Measurements from ENCODE around the gene RBM23.
A peak's percentile ranks its signal among the peaks of the same experiment; 100 is the strongest.
"Not testable (repeated sequence)": the region's sequence is repeated elsewhere in the genome, so short reads cannot be mapped to it uniquely, and the experiment has no call there.

Gene RBM23

DNA sequence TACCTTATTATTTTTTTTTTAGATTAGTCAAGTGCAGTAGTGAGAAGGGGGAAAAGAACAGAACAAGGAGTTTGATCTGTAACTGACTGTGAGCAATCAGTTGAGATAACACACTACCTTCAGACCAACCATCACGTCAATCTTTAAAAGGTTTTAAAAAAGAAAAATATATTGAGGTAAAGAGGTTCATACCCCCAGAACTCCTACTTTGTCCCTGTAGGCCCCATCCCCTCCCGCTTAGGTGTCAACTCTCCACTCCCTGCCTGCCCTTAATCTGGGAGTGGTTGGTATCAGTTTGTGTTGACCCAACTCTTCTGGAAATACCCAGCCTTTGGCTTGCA is 66.4 kb downstream of the RBM23 start:
- peaks cover 14 to 15% of the 10 kb centered on the region in 2 donors for H3K4me1 ChIP-seq (ENCODE audit: control insufficient read depth in 2 of 2, insufficient read depth in 1 of 2, low read depth in 1 of 2, low read length in 2 of 2)
- H2BK5ac ChIP-seq (ENCODE audit: low read length), result no peak overlapping the region

DNA sequence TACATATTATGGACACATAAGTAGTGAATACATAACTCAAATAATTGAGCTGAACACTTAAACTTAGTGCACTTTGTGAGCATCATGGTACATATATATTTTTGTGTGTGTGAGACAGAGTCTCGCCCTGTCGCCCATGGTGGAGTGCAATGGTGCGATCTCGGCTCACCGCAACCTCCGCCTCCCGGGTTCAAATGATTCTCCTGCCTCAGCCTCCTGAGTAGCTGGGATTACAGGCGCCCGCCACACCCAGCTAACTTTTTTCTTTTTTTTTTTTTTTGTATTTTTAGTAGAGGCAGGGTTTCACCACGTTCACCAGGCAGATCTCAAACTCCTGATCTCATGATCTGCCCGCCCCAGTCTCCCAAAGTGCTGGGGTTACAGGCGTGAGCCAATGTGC is 66.8 kb downstream of the RBM23 start:
- H3K79me1 ChIP-seq (ENCODE audit: low read depth, low read length); H3K27ac ChIP-seq (replicated peaks; ENCODE audit: low read length); H3K23ac ChIP-seq (ENCODE audit: low read depth, low read length, poor library complexity); H3K4me2 ChIP-seq (ENCODE audit: insufficient read depth, low read length, poor library complexity, severe bottlenecking); H3K9ac ChIP-seq (ENCODE audit: low read depth, low read length, poor library complexity); H3K36me3 ChIP-seq (replicated peaks in 1 of 2; ENCODE audit: control insufficient read depth in 2 of 2, insufficient read depth in 2 of 2, low read length in 2 of 2); H3K14ac ChIP-seq (ENCODE audit: low read length); DNase-seq (ENCODE audit: low spot score); H2BK12ac ChIP-seq (ENCODE audit: low read length); H2BK5ac ChIP-seq (ENCODE audit: low read length); H3K18ac ChIP-seq (ENCODE audit: low read length); H2BK120ac ChIP-seq (ENCODE audit: low read depth, low read length); H2AFZ ChIP-seq (ENCODE audit: low read length); H2AK5ac ChIP-seq (ENCODE audit: low read depth, low read length); H4K8ac ChIP-seq (ENCODE audit: low read depth, low read length); H4K91ac ChIP-seq (ENCODE audit: low read depth, low read length, poor library complexity); H3K27me3 ChIP-seq (ENCODE audit: control insufficient read depth in 3 of 3, insufficient read depth in 3 of 3, low read depth in 1 of 3, low read length in 3 of 3); H3K4me3 ChIP-seq (ENCODE audit: low read length in 2 of 2); H3K9me3 ChIP-seq (replicated peaks in 1 of 2; ENCODE audit: control insufficient read depth in 2 of 2, insufficient read depth in 1 of 2, low read depth in 1 of 2, low read length in 2 of 2); H3K4ac ChIP-seq (ENCODE audit: low read length); H2BK15ac ChIP-seq (ENCODE audit: low read length): not testable (repeated sequence)
- peaks cover 15 to 16% of the 10 kb centered on the region in 2 donors for H3K4me1 ChIP-seq (ENCODE audit: control insufficient read depth in 2 of 2, insufficient read depth in 1 of 2, low read depth in 1 of 2, low read length in 2 of 2)
- WGBS, 2 donors (ENCODE audit: extremely low coverage in 2 of 2, insufficient read length in 2 of 2, insufficient replicate concordance in 1 of 2), result no CpG with 5 or more reads among the region's 12 CpGs

More for the DNA sequence above, 66.4 kb downstream of the RBM23 start:
- no peak overlapping the region for H4K91ac ChIP-seq (ENCODE audit: low read depth, low read length, poor library complexity)
- peaks cover 0 to 2% of the 10 kb centered on the region in 2 donors for H3K36me3 ChIP-seq (replicated peaks in 1 of 2; ENCODE audit: control insufficient read depth in 2 of 2, insufficient read depth in 2 of 2, low read length in 2 of 2)
- no peak for DNase-seq (ENCODE audit: low spot score)
- peaks cover 0 to 4% of the 10 kb centered on the region in 2 donors for H3K9me3 ChIP-seq (replicated peaks in 1 of 2; ENCODE audit: control insufficient read depth in 2 of 2, insufficient read depth in 1 of 2, low read depth in 1 of 2, low read length in 2 of 2)
- H3K27ac ChIP-seq (replicated peaks; ENCODE audit: low read length), result no peak overlapping the region
- no CpG with 5 or more reads among the region's 2 CpGs for WGBS, 2 donors (ENCODE audit: extremely low coverage in 2 of 2, insufficient read length in 2 of 2, insufficient replicate concordance in 1 of 2)
- H2BK120ac ChIP-seq (ENCODE audit: low read depth, low read length), result no peak overlapping the region
- H3K14ac ChIP-seq (ENCODE audit: low read length), result no peak overlapping the region
- H3K4ac ChIP-seq (ENCODE audit: low read length), result no peak overlapping the region
- H2BK12ac ChIP-seq (ENCODE audit: low read length), result no peak overlapping the region
- H2BK15ac ChIP-seq (ENCODE audit: low read length), result no peak overlapping the region
- H4K8ac ChIP-seq (ENCODE audit: low read depth, low read length), result no peak overlapping the region
- no peak overlapping the region for H3K9ac ChIP-seq (ENCODE audit: low read depth, low read length, poor library complexity)
- H3K4me3 ChIP-seq (ENCODE audit: low read length in 2 of 2), result no peak overlapping the region
- H3K18ac ChIP-seq (ENCODE audit: low read length), result no peak overlapping the region
- H3K27me3 ChIP-seq (ENCODE audit: control insufficient read depth in 3 of 3, insufficient read depth in 3 of 3, low read depth in 1 of 3, low read length in 3 of 3), result no peaks in the 10 kb centered on the region
- H3K79me1 ChIP-seq (ENCODE audit: low read depth, low read length), result no peaks in the 10 kb centered on the region
- H2AFZ ChIP-seq (ENCODE audit: low read length), result peak overlapping the region; percentile 96
- H2AK5ac ChIP-seq (ENCODE audit: low read depth, low read length), result no peak overlapping the region
- no peak overlapping the region for H3K4me2 ChIP-seq (ENCODE audit: insufficient read depth, low read length, poor library complexity, severe bottlenecking)
- no peak overlapping the region for H3K23ac ChIP-seq (ENCODE audit: low read depth, low read length, poor library complexity)

DNA sequence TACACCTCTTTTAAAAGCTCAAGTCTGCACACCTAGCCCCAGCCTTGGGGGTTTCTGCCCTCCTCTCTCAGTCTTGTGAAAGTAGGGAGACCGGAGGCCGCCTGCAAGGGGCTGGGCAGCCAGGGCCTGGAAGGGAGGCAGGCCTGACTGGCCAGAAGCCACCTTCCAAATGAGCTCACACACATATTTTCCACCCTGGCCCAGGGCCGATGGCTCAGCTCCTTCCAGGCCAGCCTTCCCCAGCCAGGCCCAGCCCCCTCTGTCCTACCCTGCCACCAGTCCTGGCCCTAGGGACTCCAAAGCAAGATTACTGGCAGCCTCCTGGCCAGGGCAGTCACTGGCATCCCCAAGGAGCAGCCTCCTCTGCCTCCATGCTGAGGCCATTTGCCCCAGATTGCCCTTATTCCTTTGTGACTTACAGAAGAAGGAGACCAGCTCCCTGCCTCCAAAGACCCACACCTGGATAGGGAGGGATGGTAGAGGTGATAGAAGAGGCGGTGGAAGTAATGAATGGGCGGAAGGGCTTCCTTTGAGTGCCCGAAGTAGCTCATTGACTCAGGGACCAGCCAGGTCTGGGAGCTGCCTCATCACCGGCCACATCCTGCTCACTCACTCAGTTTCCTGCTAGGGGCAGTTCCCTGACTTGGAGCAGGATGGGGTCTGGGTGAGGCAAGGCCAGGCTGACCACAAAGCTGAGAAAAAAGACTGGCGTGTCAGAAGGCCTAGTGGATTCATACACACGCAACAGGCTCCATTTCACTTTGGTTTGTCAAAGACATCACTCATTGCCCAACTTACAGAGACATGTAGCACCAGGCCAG is 67.8 kb downstream of the RBM23 start:
- Histone ChIP-seq H2BK5ac (ENCODE audit: low read length) (peak overlapping the region; percentile 32), H3K9me3 (replicated peaks in 1 of 2; ENCODE audit: control insufficient read depth in 2 of 2, insufficient read depth in 1 of 2, low read depth in 1 of 2, low read length in 2 of 2) (no peaks in the 10 kb centered on the region), H3K4me3 (ENCODE audit: low read length in 2 of 2) (no peak overlapping the region), H2AK5ac (ENCODE audit: low read depth, low read length) (no peak overlapping the region), H2BK120ac (ENCODE audit: low read depth, low read length) (no peak overlapping the region), H2BK15ac (ENCODE audit: low read length) (peak overlapping the region; percentile 45), H3K27me3 (ENCODE audit: control insufficient read depth in 3 of 3, insufficient read depth in 3 of 3, low read depth in 1 of 3, low read length in 3 of 3) (no peaks in the 10 kb centered on the region), H3K4me1 (ENCODE audit: control insufficient read depth in 2 of 2, insufficient read depth in 1 of 2, low read depth in 1 of 2, low read length in 2 of 2) (peaks cover 16 to 18% of the 10 kb centered on the region in 2 donors), H3K36me3 (replicated peaks in 1 of 2; ENCODE audit: control insufficient read depth in 2 of 2, insufficient read depth in 2 of 2, low read length in 2 of 2) (peaks cover 0 to 2% of the 10 kb centered on the region in 2 donors), H3K9ac (ENCODE audit: low read depth, low read length, poor library complexity) (peak overlapping the region; percentile 54), H4K91ac (ENCODE audit: low read depth, low read length, poor library complexity) (peak overlapping the region; percentile 39), H3K23ac (ENCODE audit: low read depth, low read length, poor library complexity) (no peak overlapping the region), H3K14ac (ENCODE audit: low read length) (no peak overlapping the region), H3K27ac (replicated peaks; ENCODE audit: low read length) (no peak overlapping the region), H3K4ac (ENCODE audit: low read length) (no peak overlapping the region), H3K79me1 (ENCODE audit: low read depth, low read length) (no peaks in the 10 kb centered on the region), H3K18ac (ENCODE audit: low read length) (no peak overlapping the region), H4K8ac (ENCODE audit: low read depth, low read length) (no peak overlapping the region), H3K4me2 (ENCODE audit: insufficient read depth, low read length, poor library complexity, severe bottlenecking) (no peak overlapping the region), H2AFZ (ENCODE audit: low read length) (peak overlapping the region; percentile 46), H2BK12ac (ENCODE audit: low read length) (no peak overlapping the region)
- WGBS, 2 donors (ENCODE audit: extremely low coverage in 2 of 2, insufficient read length in 2 of 2, insufficient replicate concordance in 1 of 2), result no CpG with 5 or more reads among the region's 9 CpGs
- no peak for DNase-seq (ENCODE audit: low spot score)

DNA sequence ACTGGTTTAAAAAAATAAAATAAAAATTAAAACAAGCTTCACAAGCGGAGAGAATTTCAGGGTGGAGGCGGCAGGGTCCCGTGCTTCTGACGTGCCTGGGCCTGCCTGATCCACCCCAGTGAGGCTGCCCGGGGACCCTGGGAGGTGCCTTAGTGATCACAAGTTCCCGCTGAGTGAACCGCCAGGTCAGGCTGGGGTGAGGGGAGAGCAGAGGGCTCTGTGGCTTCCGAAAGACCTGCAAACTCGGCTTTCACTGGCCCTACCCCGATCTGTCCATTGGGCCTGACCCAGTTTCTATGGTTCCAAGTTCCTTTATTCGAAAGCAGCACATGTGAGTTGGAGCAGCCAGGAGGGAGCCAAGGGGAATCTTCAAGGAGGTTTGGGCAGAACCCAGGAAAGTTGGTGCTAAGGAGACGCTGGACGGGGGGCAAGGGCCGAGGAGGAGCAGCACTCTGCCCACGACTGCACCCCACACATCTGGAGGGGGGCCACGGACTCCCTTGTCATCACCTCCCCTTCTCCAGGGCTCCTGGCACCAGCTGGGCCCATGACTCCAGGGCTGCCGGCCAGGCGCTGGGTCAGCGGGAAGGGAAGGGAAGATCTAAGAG is 69.6 kb downstream of the RBM23 start:
- Histone ChIP-seq H3K4ac (ENCODE audit: low read length) (no peak overlapping the region), H4K8ac (ENCODE audit: low read depth, low read length) (no peak overlapping the region), H2BK120ac (ENCODE audit: low read depth, low read length) (no peak overlapping the region), H3K4me3 (ENCODE audit: low read length in 2 of 2) (no peak overlapping the region), H3K18ac (ENCODE audit: low read length) (peak overlapping the region; percentile 79), H3K27me3 (ENCODE audit: control insufficient read depth in 3 of 3, insufficient read depth in 3 of 3, low read depth in 1 of 3, low read length in 3 of 3) (no peaks in the 10 kb centered on the region), H2BK5ac (ENCODE audit: low read length) (no peak overlapping the region), H3K14ac (ENCODE audit: low read length) (no peak overlapping the region), H3K36me3 (replicated peaks in 1 of 2; ENCODE audit: control insufficient read depth in 2 of 2, insufficient read depth in 2 of 2, low read length in 2 of 2) (peaks cover 0 to 2% of the 10 kb centered on the region in 2 donors), H3K23ac (ENCODE audit: low read depth, low read length, poor library complexity) (no peak overlapping the region), H3K4me1 (ENCODE audit: control insufficient read depth in 2 of 2, insufficient read depth in 1 of 2, low read depth in 1 of 2, low read length in 2 of 2) (peaks cover 16 to 18% of the 10 kb centered on the region in 2 donors), H2BK12ac (ENCODE audit: low read length) (peak overlapping the region; percentile 36), H2BK15ac (ENCODE audit: low read length) (no peak overlapping the region), H4K91ac (ENCODE audit: low read depth, low read length, poor library complexity) (peak overlapping the region; percentile 26), H3K4me2 (ENCODE audit: insufficient read depth, low read length, poor library complexity, severe bottlenecking) (no peak overlapping the region), H3K27ac (replicated peaks; ENCODE audit: low read length) (no peak overlapping the region), H3K9me3 (replicated peaks in 1 of 2; ENCODE audit: control insufficient read depth in 2 of 2, insufficient read depth in 1 of 2, low read depth in 1 of 2, low read length in 2 of 2) (no peaks in the 10 kb centered on the region), H3K79me1 (ENCODE audit: low read depth, low read length) (peaks cover 2% of the 10 kb centered on the region), H2AFZ (ENCODE audit: low read length) (peak overlapping the region; percentile 68), H2AK5ac (ENCODE audit: low read depth, low read length) (peak overlapping the region; percentile 29), H3K9ac (ENCODE audit: low read depth, low read length, poor library complexity) (no peak overlapping the region)
- DNase-seq (ENCODE audit: low spot score), result no peak
- WGBS, 2 donors (ENCODE audit: extremely low coverage in 2 of 2, insufficient read length in 2 of 2, insufficient replicate concordance in 1 of 2), result no CpG with 5 or more reads among the region's 19 CpGs
